NB4 (cell line): ENCODE data around the gene CENATAC.

ENCODE experiments used
- DNase-seq: peaks from one replicate; pipeline ENCODE4 v3.0.0; 2010; ENCODE audit warnings: low read depth
- H3K4me3 ChIP-seq: one replicate; pipeline ENCODE4 v1.5.1; 2011; ENCODE audit warnings: mild to moderate bottlenecking, low read depth, low read length, moderate library complexity
- CTCF ChIP-seq: IDR thresholded peaks from one replicate; pipeline ENCODE4 v1.5.1; 2012; ENCODE audit warnings: low read depth, low read length
- MYC ChIP-seq: IDR thresholded peaks from 2 replicates; pipeline ENCODE4 v1.6.1; 2011; ENCODE audit warnings: low read depth, low read length
- POLR2A ChIP-seq: IDR thresholded peaks from 2 replicates; pipeline ENCODE4 v1.6.1; 2011; ENCODE audit warnings: mild to moderate bottlenecking; ENCODE audit not compliant: insufficient read length; ENCODE audit errors: extremely low read depth
- TF ChIP-seq, protein P1 (sequence below): IDR thresholded peaks from 2 replicates; pipeline ENCODE4 v1.6.1; 2011; ENCODE audit warnings: low read depth, low read length

CENATAC gene

GRCh38 chr11:119018074-119018938 lies 20.4 kb downstream of the CENATAC start, which contains the start of the genes RPS25 and TRAPPC4:
TSS of gene RPS25 (minus strand) at chr11:119018343. CDS start at chr11:119018284, 59 bp downstream.
TSS of gene TRAPPC4 (plus strand) at chr11:119018766. CDS start at chr11:119018796, 30 bp downstream.
- peak; percentile 99 for DNase-seq
- TF ChIP-seq, protein P1, sequence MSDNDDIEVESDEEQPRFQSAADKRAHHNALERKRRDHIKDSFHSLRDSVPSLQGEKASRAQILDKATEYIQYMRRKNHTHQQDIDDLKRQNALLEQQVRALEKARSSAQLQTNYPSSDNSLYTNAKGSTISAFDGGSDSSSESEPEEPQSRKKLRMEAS, result peak; percentile 73
- TF ChIP-seq POLR2A (peak; percentile 93), CTCF (no peak), MYC (peak; percentile 82)
- peak within 1 kb of the TSS; percentile 100 for H3K4me3 ChIP-seq

DNA sequence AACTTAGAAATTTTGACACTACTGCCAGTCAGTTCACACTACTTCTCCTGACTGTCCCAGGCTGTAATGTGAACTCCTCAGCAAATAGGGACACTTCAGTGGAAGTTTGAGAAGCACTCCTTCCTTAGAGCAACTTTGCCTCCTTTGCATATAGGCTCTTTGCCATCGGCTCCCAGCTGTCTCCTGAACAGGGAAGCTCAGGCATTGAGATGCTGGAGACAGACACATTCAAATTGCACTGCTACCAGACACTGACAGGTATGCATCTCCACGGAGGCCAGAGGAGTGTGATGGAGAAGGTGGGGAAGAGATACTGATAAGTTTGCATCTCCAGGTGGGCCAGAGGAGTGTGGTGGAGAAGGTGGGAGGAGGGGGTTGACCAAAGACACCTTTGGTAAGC lies 22.1 kb downstream of the CENATAC start:
- peak overlapping the region; percentile 100 for H3K4me3 ChIP-seq
- no peak for TF ChIP-seq CTCF
- no peak for TF ChIP-seq MYC
- no peak for TF ChIP-seq POLR2A
- TF ChIP-seq, protein P1, result no peak
- DNase-seq, result no peak

- H3K4me3 ChIP-seq, result no peak overlapping the region
- no peak for DNase-seq
- TF ChIP-seq MYC, result no peak
- no peak for TF ChIP-seq POLR2A
- TF ChIP-seq, protein P1, result no peak
- no peak for TF ChIP-seq CTCF
Observed at GRCh38 chr11:119021631-119022030, 23.7 kb downstream of the CENATAC start.

- DNase-seq, result no peak
- H3K4me3 ChIP-seq, result no peak overlapping the region
- TF ChIP-seq MYC, result no peak
Observed at GRCh38 chr11:119023741-119024140, 25.8 kb downstream of the CENATAC start.

DNA sequence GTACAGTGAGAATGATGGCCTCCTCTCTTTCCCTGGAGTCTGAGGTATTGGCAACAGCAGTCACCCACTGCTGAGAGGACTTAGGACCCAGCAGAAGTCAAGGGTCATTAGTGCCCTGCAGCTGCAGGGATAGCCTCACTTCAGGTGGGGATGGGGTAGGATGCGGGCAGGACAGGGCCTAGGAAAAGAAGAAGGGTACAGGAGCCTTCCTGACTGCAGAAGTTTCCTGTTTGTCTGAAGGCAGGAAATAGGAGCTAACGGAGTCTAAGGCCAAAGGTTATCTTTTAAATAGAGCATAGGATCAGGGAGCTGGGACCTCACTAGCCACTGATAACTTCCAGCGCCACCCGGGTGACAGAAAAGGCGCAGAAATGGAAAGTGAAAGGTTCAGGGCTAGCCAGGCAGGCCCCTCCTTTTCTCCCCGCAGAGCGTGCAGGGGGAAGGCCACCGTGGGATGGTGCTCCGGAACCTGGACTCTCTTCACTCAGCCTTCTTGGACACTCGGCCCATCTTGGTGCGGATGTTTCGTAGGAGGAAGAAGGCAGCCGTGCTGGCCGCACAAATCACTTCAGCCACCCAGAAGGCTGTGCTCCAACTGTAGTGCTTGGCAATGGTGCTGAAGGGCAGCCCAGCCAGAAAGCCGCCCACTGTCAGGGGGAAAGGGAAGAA lies 26.6 kb downstream of the CENATAC start:
- no peak for TF ChIP-seq POLR2A
- no peak for TF ChIP-seq CTCF
- TF ChIP-seq, protein P1, result no peak
- no peak for TF ChIP-seq MYC
- H3K4me3 ChIP-seq, result no peak overlapping the region

GRCh38 chr11:119025099-119025473 lies 27.1 kb downstream of the CENATAC start:
- TF ChIP-seq POLR2A, result no peak
- TF ChIP-seq, protein P1, result no peak
- no peak for TF ChIP-seq CTCF
- no peak for TF ChIP-seq MYC
- H3K4me3 ChIP-seq, result no peak overlapping the region
- no peak for DNase-seq

More for the DNA sequence above, 26.6 kb downstream of the CENATAC start:
- DNase-seq, result no peak
